ENCODE results near the gene BRD7. TPM values are rescaled to one million over a fixed set of nuclear protein-coding genes. Genes with fewer than 3 reads are reported as not detected.

BRD7 gene
- total RNA-seq, 2 experiments from 2014 or later: 96.7 to 101 TPM

DNA sequence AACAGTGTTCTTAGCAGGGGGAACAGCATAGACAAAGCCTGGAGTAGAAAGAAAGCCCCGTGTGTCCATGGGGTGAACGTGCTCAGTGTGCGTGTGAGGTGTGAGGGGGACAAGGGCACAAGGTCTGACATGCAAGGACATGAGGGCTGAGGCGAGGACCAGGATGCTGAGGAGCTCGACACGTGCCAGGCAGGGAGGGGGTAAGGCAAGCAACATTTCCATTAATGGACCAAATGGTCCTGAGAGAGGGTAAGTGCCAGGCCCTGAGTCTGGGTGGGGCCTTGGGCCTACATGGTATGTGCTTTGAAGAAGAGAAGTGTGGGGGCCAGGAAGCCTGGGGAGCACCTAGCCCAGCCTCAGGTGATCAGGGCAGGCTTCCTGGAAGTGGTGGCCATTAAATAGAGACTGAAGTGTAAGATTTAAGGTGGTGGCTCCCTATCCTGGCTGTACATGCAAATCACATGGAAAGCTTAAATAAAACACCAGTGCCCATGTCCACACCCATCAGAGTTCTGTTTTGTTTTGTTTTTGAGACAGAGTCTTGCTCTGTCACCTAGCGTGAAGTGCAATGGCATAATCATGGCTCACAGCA is 73.2 kb downstream of the BRD7 start:
- no peaks in the 10 kb centered on the region for H3K9me3 Mint-ChIP-seq
- peak overlapping the region; percentile 11 for H3K27ac Mint-ChIP-seq
- CTCF ChIA-PET: no interaction called here
- intact Hi-C loops (cut with micrococcal nuclease): no loop called here
- DNase-seq: no peak
- H3K36me3 Mint-ChIP-seq (ENCODE audit: low read depth): peaks cover 13% of the 10 kb centered on the region
- no peaks in the 10 kb centered on the region for H3K27me3 Mint-ChIP-seq (ENCODE audit: low read depth)
- H3K4me1 Mint-ChIP-seq (ENCODE audit: low read depth): no peaks in the 10 kb centered on the region
- H3K4me3 Mint-ChIP-seq: no peak overlapping the region

DNA sequence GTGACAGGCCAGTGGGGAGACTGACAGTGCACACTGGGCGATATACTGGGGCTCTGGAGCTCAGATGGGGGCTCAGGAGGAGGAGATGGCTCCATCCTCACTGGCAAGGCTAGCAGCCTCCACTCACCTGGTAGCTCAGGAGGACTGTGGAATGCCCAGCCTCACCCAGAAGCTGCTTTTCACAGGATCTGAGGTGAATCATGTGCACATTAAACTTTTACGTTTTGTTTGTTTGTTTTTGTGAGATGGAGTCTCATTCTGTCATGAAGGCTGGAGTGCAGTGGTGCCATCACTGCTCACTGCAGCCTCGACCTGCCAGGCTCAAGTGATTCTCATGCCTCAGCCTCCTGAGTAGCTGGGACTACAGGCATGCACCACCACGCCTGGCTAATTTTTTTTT is 73.8 kb downstream of the BRD7 start:
- H3K4me3 Mint-ChIP-seq: no peak overlapping the region
- no peaks in the 10 kb centered on the region for H3K9me3 Mint-ChIP-seq
- H3K4me1 Mint-ChIP-seq (ENCODE audit: low read depth): no peaks in the 10 kb centered on the region
- DNase-seq: no peak
- CTCF ChIA-PET: no interaction called here
- H3K36me3 Mint-ChIP-seq (ENCODE audit: low read depth): peaks cover 14% of the 10 kb centered on the region
- no peaks in the 10 kb centered on the region for H3K27me3 Mint-ChIP-seq (ENCODE audit: low read depth)
- intact Hi-C loops (cut with micrococcal nuclease): no loop called here
- H3K27ac Mint-ChIP-seq: no peak overlapping the region

DNA sequence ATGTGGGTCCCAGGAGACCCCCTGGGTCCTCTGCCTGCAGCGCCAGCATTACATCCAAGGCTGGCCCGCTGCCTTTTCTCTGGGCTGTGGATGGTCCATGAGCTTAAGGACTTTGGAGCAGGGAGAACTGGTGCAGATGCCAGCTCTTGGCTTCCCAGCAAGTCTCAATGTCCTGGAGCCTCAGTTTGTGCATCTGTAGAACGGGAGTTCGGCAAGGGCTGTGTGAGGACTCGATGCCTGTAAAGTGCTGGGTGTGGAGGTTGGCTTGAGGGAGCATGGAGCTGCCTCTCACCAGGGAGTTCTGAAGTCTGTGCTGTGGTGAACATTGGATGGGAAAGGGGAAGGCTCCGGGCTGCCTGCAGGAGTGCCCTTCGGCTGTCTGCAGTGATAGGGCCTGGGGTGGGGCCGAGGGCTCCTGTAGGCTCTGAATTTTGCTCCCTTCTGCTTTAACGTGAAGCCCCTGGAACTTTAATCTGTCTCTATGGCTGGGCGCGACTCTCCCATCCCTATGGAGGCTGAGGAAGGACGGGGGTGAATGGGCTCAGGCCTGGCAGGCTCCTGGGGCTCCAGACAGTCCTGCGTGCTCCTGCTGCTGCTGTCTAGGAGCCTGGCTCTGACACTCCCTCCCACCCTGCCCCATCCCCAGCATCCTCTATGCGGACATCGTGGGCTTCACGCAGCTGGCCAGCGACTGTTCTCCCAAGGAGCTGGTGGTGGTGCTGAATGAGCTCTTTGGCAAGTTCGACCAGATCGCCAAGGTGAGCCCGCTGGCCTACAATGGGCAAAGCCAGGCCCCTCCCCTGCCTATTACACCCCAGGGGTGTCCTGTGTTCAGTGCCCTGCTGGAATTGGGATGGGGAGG is 74.6 kb downstream of the BRD7 start:
- intact Hi-C loops (cut with micrococcal nuclease): no loop called here
- no peak overlapping the region for H3K27ac Mint-ChIP-seq
- no peak overlapping the region for H3K4me3 Mint-ChIP-seq
- peaks cover 16% of the 10 kb centered on the region for H3K36me3 Mint-ChIP-seq (ENCODE audit: low read depth)
- no peaks in the 10 kb centered on the region for H3K27me3 Mint-ChIP-seq (ENCODE audit: low read depth)
- no peak for DNase-seq
- no peaks in the 10 kb centered on the region for H3K9me3 Mint-ChIP-seq
- H3K4me1 Mint-ChIP-seq (ENCODE audit: low read depth): no peaks in the 10 kb centered on the region
- CTCF ChIA-PET: interaction anchor here (1.0 kb wide), 1 partner anchor 10 kb away, joined by 3 read pairs; no protein-coding TSS in a partner anchor

DNA sequence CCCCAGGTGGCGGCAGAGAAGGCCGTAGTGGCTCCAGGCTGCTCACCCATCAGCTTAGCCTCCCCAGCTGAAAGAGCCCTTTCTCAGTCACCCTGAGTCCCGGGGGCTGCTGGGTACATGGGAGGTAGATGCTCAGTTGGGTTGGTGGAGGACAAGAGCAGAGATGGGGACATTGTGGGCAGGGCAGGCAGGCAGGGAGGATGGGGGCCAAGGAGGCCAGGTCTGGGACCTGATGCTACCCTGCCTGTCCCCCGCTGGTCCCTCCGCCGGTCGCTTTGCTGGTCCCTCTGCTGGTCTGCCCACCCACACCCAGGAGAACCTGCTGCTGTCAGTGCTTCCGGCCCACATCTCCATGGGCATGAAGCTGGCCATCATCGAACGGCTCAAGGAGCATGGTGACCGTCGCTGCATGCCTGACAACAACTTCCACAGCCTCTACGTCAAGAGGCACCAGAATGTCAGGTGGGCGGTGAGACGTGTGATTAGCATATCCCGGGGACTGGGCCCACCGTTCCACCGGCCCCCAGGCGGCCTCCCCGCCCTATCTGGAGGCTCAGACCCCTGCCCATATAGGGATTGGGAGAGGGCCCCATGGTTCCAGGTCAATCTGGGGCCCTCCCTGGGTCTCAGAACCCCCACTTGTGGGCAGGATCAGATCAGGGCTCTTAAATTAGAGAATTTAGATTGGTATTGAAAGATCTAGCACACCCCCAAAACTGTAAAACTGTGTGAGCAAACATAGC is 75.6 kb downstream of the BRD7 start:
- H3K4me3 Mint-ChIP-seq: no peak overlapping the region
- CTCF ChIA-PET: interaction anchor here (1.0 kb wide), 1 partner anchor 9 kb away, joined by 3 read pairs; no protein-coding TSS in a partner anchor
- H3K27me3 Mint-ChIP-seq (ENCODE audit: low read depth): no peaks in the 10 kb centered on the region
- peaks cover 19% of the 10 kb centered on the region for H3K36me3 Mint-ChIP-seq (ENCODE audit: low read depth)
- H3K27ac Mint-ChIP-seq: no peak overlapping the region
- H3K9me3 Mint-ChIP-seq: no peaks in the 10 kb centered on the region
- DNase-seq: no peak
- peaks cover 1% of the 10 kb centered on the region for H3K4me1 Mint-ChIP-seq (ENCODE audit: low read depth)
- intact Hi-C loops (cut with micrococcal nuclease): no loop called here

DNA sequence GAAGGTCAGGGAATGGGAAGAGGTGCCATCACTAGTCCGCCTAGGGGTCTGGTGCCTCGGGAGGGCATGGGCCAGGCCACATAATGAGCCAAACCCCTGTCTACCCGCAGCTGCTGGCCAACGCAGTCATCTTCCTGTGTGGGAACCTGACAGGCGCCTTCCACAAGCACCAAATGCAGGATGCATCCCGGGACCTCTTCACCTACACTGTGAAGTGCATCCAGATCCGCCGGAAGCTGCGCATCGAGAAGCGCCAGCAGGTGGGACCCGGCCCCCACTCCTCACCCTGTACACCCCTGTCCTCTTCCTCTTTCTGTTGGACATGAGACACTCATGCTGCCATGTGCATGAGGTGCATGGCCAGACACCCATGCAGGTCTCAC is 76.2 kb downstream of the BRD7 start:
- intact Hi-C loops (cut with micrococcal nuclease): no loop called here
- H3K9me3 Mint-ChIP-seq: no peaks in the 10 kb centered on the region
- H3K4me1 Mint-ChIP-seq (ENCODE audit: low read depth): peaks cover 1% of the 10 kb centered on the region
- no peak overlapping the region for H3K27ac Mint-ChIP-seq
- no peak overlapping the region for H3K4me3 Mint-ChIP-seq
- DNase-seq: no peak
- H3K36me3 Mint-ChIP-seq (ENCODE audit: low read depth): peaks cover 22% of the 10 kb centered on the region
- no peaks in the 10 kb centered on the region for H3K27me3 Mint-ChIP-seq (ENCODE audit: low read depth)
- CTCF ChIA-PET: no interaction called here

DNA sequence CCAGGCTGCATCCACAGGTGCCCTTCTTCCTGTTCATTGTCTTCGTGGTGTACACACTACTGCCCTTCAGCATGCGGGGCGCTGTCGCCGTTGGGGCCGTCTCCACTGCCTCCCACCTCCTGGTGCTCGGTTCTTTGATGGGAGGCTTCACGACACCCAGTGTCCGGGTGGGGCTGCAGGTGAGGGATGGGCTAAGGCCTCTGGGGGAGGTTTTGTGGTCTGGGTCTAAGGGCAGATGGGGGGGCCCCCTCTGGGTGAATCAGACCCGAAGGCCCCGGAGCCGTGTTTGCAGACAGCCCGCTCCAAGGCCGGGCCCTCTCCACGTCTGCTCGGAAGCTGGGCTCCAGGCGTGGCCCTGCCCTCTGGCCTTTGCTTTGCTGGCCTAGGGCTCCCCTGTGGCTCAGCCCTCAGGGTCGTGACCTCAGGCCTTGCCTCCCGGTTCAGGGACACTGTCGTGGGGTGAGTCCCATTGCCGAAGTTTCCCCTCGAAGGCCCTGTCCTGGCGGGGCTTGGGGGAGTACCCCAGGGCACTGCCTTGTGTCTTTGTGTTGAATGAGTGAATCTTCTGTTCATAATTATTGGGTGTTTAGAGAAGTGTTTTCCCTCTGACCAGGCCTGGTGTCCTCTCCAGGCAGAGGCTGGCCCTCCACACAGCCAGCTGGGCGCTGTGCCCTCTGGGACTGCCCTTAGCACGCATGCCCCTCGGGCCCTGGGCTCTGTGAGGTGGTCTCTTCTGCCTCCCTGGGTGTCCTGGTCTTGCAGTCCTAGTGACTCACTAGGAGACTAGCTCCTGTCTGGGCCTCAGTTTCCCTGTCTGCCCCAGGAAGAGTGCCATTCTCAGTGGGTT is 76.8 kb downstream of the BRD7 start:
- Mint-ChIP-seq H3K27ac (no peak overlapping the region), H3K9me3 (no peaks in the 10 kb centered on the region), H3K4me1 (ENCODE audit: low read depth) (peaks cover 2% of the 10 kb centered on the region), H3K27me3 (ENCODE audit: low read depth) (no peaks in the 10 kb centered on the region), H3K36me3 (ENCODE audit: low read depth) (peaks cover 24% of the 10 kb centered on the region), H3K4me3 (no peak overlapping the region)
- intact Hi-C loops (cut with micrococcal nuclease): no loop called here
- DNase-seq: no peak
- CTCF ChIA-PET: no interaction called here

DNA sequence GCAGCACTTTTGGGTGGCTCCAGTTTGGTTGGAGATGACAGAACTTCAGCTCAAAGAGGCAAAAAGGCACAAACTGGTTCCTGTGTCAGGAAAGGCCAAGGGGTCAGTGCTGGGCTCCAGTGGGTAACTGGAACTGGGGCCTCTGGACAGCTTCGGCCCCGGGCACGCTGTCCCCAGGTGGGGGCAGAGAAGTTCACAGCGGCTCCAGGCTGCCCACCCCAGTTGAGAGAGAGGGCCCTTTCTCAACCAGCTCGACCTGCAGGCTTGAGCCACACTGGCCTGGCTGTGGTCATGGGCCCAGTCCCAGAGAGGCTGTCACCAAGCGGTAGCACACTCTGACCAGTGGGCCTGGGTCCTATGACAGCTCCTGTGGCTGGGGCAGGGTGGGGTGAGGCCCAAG is 77.9 kb downstream of the BRD7 start:
- CTCF ChIA-PET: interaction anchor here (0.8 kb wide), 1 partner anchor 28 kb away, joined by 3 read pairs; no protein-coding TSS in a partner anchor

DNA sequence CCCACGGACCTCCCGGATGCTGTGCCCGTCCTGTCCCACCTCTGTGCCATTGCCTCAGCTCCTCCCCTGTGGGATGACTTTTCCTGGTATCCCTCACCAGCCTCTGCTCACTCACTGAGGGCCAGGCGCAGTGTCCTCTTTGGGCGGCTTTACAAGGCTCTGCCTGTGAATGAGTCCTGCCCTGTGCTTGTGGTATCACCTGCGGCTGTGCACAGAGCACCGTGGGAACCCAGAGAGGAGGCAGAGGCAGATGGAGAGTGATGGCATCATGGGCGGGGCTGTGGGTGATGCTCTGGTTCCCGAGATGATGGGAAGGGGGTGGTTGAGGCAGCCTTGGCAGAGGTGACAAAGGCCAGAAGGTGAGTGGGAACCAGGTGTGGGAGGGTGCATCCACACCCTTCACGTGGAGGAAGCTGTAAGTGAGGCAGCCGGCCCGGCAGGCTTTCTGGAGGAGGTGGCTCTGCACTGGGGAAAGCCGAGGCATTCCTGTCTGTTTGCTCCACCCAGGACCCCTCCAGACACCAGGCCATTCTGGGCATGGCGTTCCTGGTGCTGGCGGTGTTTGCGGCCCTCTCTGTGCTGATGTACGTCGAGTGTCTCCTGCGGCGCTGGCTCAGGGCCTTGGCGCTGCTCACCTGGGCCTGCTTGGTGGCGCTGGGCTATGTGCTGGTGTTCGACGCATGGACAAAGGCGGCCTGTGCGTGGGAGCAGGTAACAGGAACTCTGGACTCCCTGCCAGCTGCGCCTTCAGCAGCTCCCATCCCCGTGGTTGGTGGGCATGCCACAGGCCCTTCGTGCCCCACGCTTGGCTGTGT is 78.6 kb downstream of the BRD7 start:
- intact Hi-C loops (cut with micrococcal nuclease): no loop called here
- no peaks in the 10 kb centered on the region for H3K27me3 Mint-ChIP-seq (ENCODE audit: low read depth)
- CTCF ChIA-PET: interaction anchor here (0.8 to 1.0 kb wide), 2 partner anchors 27 to 45 kb away, joined by 3 read pairs; no protein-coding TSS in a partner anchor
- DNase-seq: no peak
- H3K4me1 Mint-ChIP-seq (ENCODE audit: low read depth): peaks cover 12% of the 10 kb centered on the region
- H3K36me3 Mint-ChIP-seq (ENCODE audit: low read depth): peaks cover 31% of the 10 kb centered on the region
- peak overlapping the region; percentile 21 for H3K27ac Mint-ChIP-seq
- H3K9me3 Mint-ChIP-seq: no peaks in the 10 kb centered on the region
- H3K4me3 Mint-ChIP-seq: no peak overlapping the region

More for the DNA sequence above, 77.9 kb downstream of the BRD7 start:
- H3K9me3 Mint-ChIP-seq: no peaks in the 10 kb centered on the region
- peaks cover 8% of the 10 kb centered on the region for H3K4me1 Mint-ChIP-seq (ENCODE audit: low read depth)
- no peak overlapping the region for H3K27ac Mint-ChIP-seq
- H3K27me3 Mint-ChIP-seq (ENCODE audit: low read depth): no peaks in the 10 kb centered on the region
- DNase-seq: no peak
- intact Hi-C loops (cut with micrococcal nuclease): no loop called here
- peaks cover 33% of the 10 kb centered on the region for H3K36me3 Mint-ChIP-seq (ENCODE audit: low read depth)
- no peak overlapping the region for H3K4me3 Mint-ChIP-seq

DNA sequence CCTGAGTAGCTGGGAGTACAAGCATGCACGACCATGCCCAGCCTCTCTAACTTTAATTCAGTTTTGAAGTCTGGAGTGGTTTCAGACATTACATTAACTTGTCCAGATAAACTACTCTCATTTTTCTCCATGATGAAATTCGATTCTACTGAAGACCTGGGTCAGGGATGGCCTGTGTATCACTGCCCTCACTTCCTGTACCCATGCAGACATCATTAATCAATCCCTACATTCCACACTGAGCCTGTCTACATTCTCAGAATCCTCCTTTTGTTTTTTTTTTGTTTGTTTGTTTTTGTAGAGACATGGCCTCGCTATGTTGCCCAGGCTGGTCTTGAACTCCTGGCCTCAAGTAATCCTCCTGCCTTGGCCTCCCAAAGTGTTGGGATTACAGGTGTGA is 79.9 kb downstream of the BRD7 start:
- H3K4me3 Mint-ChIP-seq: no peak overlapping the region
- no peaks in the 10 kb centered on the region for H3K27me3 Mint-ChIP-seq (ENCODE audit: low read depth)
- DNase-seq: no peak
- peak overlapping the region; percentile 24 for H3K27ac Mint-ChIP-seq
- intact Hi-C loops (cut with micrococcal nuclease): no loop called here
- CTCF ChIA-PET: no interaction called here
- peaks cover 23% of the 10 kb centered on the region for H3K4me1 Mint-ChIP-seq (ENCODE audit: low read depth)
- peaks cover 30% of the 10 kb centered on the region for H3K36me3 Mint-ChIP-seq (ENCODE audit: low read depth)
- no peaks in the 10 kb centered on the region for H3K9me3 Mint-ChIP-seq

DNA sequence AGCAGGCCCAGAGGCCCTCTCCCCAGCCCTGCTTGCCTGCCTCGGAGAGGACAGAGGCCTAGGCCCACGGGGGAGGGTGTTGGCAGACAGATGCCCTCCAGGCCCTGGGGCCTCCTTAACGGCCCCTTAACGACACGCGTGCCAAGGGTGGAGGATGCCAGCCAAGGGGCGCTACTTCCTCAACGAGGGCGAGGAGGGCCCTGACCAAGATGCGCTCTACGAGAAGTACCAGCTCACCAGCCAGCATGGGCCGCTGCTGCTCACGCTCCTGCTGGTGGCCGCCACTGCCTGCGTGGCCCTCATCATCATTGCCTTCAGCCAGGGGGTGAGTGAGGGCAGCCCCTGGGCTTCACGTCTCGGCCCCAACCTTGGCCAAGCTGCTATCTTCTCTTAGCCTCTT is 80.8 kb downstream of the BRD7 start:
- Mint-ChIP-seq H3K27ac (no peak overlapping the region), H3K36me3 (ENCODE audit: low read depth) (peaks cover 30% of the 10 kb centered on the region), H3K27me3 (ENCODE audit: low read depth) (no peaks in the 10 kb centered on the region), H3K9me3 (no peaks in the 10 kb centered on the region), H3K4me3 (no peak overlapping the region), H3K4me1 (ENCODE audit: low read depth) (peaks cover 32% of the 10 kb centered on the region)
- CTCF ChIA-PET: interaction anchor here (1.0 kb wide), 1 partner anchor 77 kb away, joined by 4 read pairs; no protein-coding TSS in a partner anchor
- no peak for DNase-seq
- intact Hi-C loops (cut with micrococcal nuclease): no loop called here

DNA sequence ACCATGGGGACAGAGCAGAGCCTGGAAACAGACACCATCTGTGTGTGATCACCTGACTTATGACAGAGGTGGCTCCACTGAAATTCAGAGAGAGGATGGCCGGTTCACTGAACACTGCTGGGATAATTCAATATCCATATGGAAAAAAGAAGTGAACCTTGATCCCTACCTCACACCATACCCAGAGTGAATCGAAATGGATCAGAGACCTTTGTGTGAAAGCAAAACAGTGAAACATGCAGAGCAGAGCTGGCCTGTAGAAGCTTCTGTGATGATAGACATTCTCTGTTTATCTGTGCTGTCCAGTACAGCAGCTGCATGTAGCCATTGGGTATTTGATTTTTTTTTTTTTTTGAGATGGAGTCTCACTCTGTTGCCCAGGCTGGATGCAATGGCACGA is 82.1 kb downstream of the BRD7 start:
- CTCF ChIA-PET: interaction anchor here (0.6 kb wide), 1 partner anchor 69 kb away, joined by 3 read pairs; no protein-coding TSS in a partner anchor
- no peak overlapping the region for H3K4me3 Mint-ChIP-seq
- H3K27me3 Mint-ChIP-seq (ENCODE audit: low read depth): no peaks in the 10 kb centered on the region
- no peaks in the 10 kb centered on the region for H3K9me3 Mint-ChIP-seq
- DNase-seq: no peak
- H3K36me3 Mint-ChIP-seq (ENCODE audit: low read depth): peaks cover 29% of the 10 kb centered on the region
- peak overlapping the region; percentile 13 for H3K27ac Mint-ChIP-seq
- H3K4me1 Mint-ChIP-seq (ENCODE audit: low read depth): peaks cover 45% of the 10 kb centered on the region
- intact Hi-C loops (cut with micrococcal nuclease): no loop called here
